ENCODE data around the gene WDR4. TPM values are rescaled to one million over a fixed set of nuclear protein-coding genes. Genes with fewer than 3 reads are reported as not detected.
"Not testable (repeated sequence)": the region's sequence is repeated elsewhere in the genome, so short reads cannot be mapped to it uniquely, and the experiment has no call there.

Gene WDR4
- total and polyA plus RNA-seq, 5 donors from 2014 or later: 5.7 to 18.4 (median 7.8) TPM

- not testable (repeated sequence) for H3K27me3 Mint-ChIP-seq; H3K27ac ChIP-seq (ENCODE audit: insufficient read depth, low read length, poor library complexity, severe bottlenecking); H3K4me3 ChIP-seq (ENCODE audit: low read depth, low read length); DNase-seq; H3K27me3 ChIP-seq (ENCODE audit: control insufficient read depth, insufficient read depth, low read length); H3K9me3 Mint-ChIP-seq; H3K27ac Mint-ChIP-seq; H3K9me3 ChIP-seq (ENCODE audit: control insufficient read depth in 2 of 2, low read length in 2 of 2); ATAC-seq (ENCODE audit: low read depth in 2 of 2)
- Mint-ChIP-seq H3K4me1 (peaks cover 18 to 34% (median 22%) of the 10 kb centered on the region in 4 donors), H3K36me3 (peaks cover 24% of the 10 kb centered on the region), H3K4me3 (peak overlapping the region in 2 of 4 donors; percentile 47 to 69)
- H3K36me3 ChIP-seq (ENCODE audit: control insufficient read depth, insufficient read depth, low read length): peaks cover 26% of the 10 kb centered on the region
- peaks cover 21% of the 10 kb centered on the region for H3K4me1 ChIP-seq (ENCODE audit: control insufficient read depth, insufficient read depth, low read length, poor library complexity, severe bottlenecking)
These were observed 3.5 kb downstream of the WDR4 start for GRCh38 chr21:42875811-42876210.

- Histone ChIP-seq H3K9me3 (ENCODE audit: control insufficient read depth in 2 of 2, low read length in 2 of 2) (no peaks in the 10 kb centered on the region), H3K27ac (ENCODE audit: insufficient read depth, low read length, poor library complexity, severe bottlenecking) (no peak overlapping the region), H3K4me1 (ENCODE audit: control insufficient read depth, insufficient read depth, low read length, poor library complexity, severe bottlenecking) (peaks cover 3% of the 10 kb centered on the region), H3K27me3 (ENCODE audit: control insufficient read depth, insufficient read depth, low read length) (no peaks in the 10 kb centered on the region), H3K4me3 (ENCODE audit: low read depth, low read length) (no peak overlapping the region), H3K36me3 (ENCODE audit: control insufficient read depth, insufficient read depth, low read length) (peaks cover 49% of the 10 kb centered on the region)
- DNase-seq: no peak
- H3K4me1 Mint-ChIP-seq: peaks cover 6 to 12% (median 8%) of the 10 kb centered on the region in 4 donors
- no peaks in the 10 kb centered on the region for H3K27me3 Mint-ChIP-seq
- peaks cover 28% of the 10 kb centered on the region for H3K36me3 Mint-ChIP-seq
- H3K4me3 Mint-ChIP-seq: peak overlapping the region in 1 of 4 donors; percentile 29
- H3K27ac Mint-ChIP-seq: peak overlapping the region in 1 of 3 donors; percentile 89
- no peaks in the 10 kb centered on the region for H3K9me3 Mint-ChIP-seq
- ATAC-seq (ENCODE audit: low read depth in 2 of 2): no peak
These were observed 6.2 kb downstream of the WDR4 start for GRCh38 chr21:42873096-42873495.

DNA sequence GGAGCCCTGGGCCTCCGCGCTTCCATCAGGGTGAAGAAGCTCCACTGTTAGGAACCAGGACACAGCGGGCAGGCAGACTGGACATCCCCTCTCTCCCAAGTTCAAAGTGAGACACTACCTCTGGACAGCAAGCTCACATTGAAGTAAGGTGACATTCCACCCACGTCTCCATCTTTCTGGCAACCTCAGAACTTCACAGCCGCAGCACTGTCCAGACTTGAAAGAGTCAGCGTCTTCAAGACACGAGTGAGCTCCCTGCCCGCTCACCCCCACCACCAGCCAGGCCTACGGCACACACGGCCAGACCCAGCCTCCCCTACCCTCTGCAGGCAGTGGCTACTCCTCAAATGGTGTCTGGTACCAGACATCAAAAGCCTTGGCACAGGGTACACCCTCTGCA, 11.1 kb downstream of the WDR4 start:
- H3K27ac Mint-ChIP-seq: no peak overlapping the region
- H3K27me3 ChIP-seq (ENCODE audit: control insufficient read depth, insufficient read depth, low read length): no peaks in the 10 kb centered on the region
- no peak overlapping the region for H3K27ac ChIP-seq (ENCODE audit: insufficient read depth, low read length, poor library complexity, severe bottlenecking)
- peaks cover 14% of the 10 kb centered on the region for H3K36me3 Mint-ChIP-seq
- no peaks in the 10 kb centered on the region for H3K9me3 Mint-ChIP-seq
- peaks cover 4 to 15% (median 8%) of the 10 kb centered on the region in 4 donors for H3K4me1 Mint-ChIP-seq
- no peaks in the 10 kb centered on the region for H3K9me3 ChIP-seq (ENCODE audit: control insufficient read depth in 2 of 2, low read length in 2 of 2)
- ATAC-seq (ENCODE audit: low read depth in 2 of 2): no peak
- no peak for DNase-seq
- no peak overlapping the region for H3K4me3 ChIP-seq (ENCODE audit: low read depth, low read length)
- H3K4me1 ChIP-seq (ENCODE audit: control insufficient read depth, insufficient read depth, low read length, poor library complexity, severe bottlenecking): no peaks in the 10 kb centered on the region
- no peak overlapping the region for H3K4me3 Mint-ChIP-seq
- H3K36me3 ChIP-seq (ENCODE audit: control insufficient read depth, insufficient read depth, low read length): peaks cover 59% of the 10 kb centered on the region
- no peaks in the 10 kb centered on the region for H3K27me3 Mint-ChIP-seq

DNA sequence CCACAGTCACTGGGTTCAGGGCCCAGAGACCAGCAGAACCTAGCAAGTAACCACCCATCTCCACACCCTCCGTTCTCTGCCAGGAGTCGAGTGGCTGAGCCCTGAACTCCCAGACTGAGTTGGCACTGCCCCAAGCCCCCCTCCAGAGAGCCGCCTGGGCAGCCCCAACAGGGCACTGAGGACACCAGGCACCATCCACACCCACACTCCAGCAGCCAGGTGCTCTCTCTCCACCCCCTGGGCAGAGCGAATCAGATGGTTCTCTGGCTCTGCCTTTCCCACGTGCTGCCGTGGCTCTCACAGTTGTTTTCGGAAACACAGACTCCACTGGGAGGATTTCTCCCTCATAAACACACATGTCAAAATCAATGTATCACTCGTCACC, 13.6 kb downstream of the WDR4 start:
- peaks cover 47% of the 10 kb centered on the region for H3K36me3 ChIP-seq (ENCODE audit: control insufficient read depth, insufficient read depth, low read length)
- no peak for ATAC-seq (ENCODE audit: low read depth in 2 of 2)
- H3K4me1 ChIP-seq (ENCODE audit: control insufficient read depth, insufficient read depth, low read length, poor library complexity, severe bottlenecking): no peaks in the 10 kb centered on the region
- H3K27ac Mint-ChIP-seq: no peak overlapping the region
- no peaks in the 10 kb centered on the region for H3K9me3 ChIP-seq (ENCODE audit: control insufficient read depth in 2 of 2, low read length in 2 of 2)
- H3K4me1 Mint-ChIP-seq: peaks cover 0 to 15% (median 5%) of the 10 kb centered on the region in 4 donors
- H3K27ac ChIP-seq (ENCODE audit: insufficient read depth, low read length, poor library complexity, severe bottlenecking): no peak overlapping the region
- H3K9me3 Mint-ChIP-seq: no peaks in the 10 kb centered on the region
- no peaks in the 10 kb centered on the region for H3K27me3 Mint-ChIP-seq
- no peak overlapping the region for H3K4me3 Mint-ChIP-seq
- no peak overlapping the region for H3K4me3 ChIP-seq (ENCODE audit: low read depth, low read length)
- H3K36me3 Mint-ChIP-seq: peaks cover 13% of the 10 kb centered on the region
- no peaks in the 10 kb centered on the region for H3K27me3 ChIP-seq (ENCODE audit: control insufficient read depth, insufficient read depth, low read length)
- DNase-seq: no peak

DNA sequence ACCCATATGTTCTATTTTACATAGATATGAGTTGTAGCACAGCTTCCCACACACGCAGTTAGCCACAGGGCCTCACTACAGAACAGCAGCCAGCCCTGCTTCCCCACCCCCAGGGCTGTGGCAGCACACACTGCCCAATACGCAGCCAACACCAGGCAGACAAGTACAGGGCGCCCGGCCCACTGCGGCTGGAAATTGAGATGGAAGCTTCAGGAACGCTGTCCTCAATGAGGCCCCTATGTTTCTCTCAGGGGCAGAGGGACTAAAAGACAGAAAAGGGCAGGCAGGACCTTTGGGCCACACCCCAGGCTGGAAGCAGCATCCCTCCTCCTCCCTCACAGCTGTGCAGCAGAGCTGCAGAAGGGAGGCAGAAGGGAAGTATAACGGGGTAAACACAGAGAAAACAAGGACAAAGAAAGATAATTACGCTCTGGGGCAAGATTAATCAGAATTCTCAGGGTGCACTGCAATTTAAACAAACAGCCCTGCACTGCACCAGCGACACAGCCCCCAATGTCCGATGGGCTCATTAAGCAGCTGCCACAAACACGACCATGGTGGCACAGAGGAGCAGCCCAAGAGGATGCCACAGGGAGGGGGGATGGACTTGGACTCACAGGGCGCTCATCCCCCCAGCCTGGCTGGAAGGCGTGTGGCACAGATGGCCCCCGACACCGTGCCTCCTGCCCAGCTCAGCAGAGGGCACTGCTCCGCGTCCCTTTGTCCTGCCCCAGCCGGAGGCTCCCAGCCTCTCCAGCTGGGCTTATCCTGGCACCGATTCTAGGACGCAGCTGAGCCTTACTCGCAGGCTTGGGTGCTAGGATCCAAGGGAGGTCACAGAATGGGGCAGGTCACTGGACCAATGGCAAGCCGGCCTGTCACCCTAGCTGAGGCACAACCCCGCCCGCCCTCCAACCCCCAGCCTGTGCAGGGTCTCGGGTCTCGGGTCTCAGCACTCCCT, 14.2 kb downstream of the WDR4 start:
- peaks cover 49% of the 10 kb centered on the region for H3K36me3 ChIP-seq (ENCODE audit: control insufficient read depth, insufficient read depth, low read length)
- DNase-seq (no peak), ATAC-seq (ENCODE audit: low read depth in 2 of 2) (no peak)
- no peak overlapping the region for H3K4me3 ChIP-seq (ENCODE audit: low read depth, low read length)
- Mint-ChIP-seq H3K27me3 (no peaks in the 10 kb centered on the region), H3K36me3 (peaks cover 11% of the 10 kb centered on the region), H3K4me3 (peak overlapping the region in 1 of 4 donors; percentile 21), H3K9me3 (no peaks in the 10 kb centered on the region), H3K27ac (peak overlapping the region in 2 of 3 donors; percentile 45 to 50), H3K4me1 (peaks cover 0 to 15% (median 4%) of the 10 kb centered on the region in 4 donors)
- no peaks in the 10 kb centered on the region for H3K4me1 ChIP-seq (ENCODE audit: control insufficient read depth, insufficient read depth, low read length, poor library complexity, severe bottlenecking)
- no peaks in the 10 kb centered on the region for H3K9me3 ChIP-seq (ENCODE audit: control insufficient read depth in 2 of 2, low read length in 2 of 2)
- no peaks in the 10 kb centered on the region for H3K27me3 ChIP-seq (ENCODE audit: control insufficient read depth, insufficient read depth, low read length)
- no peak overlapping the region for H3K27ac ChIP-seq (ENCODE audit: insufficient read depth, low read length, poor library complexity, severe bottlenecking)

- Histone ChIP-seq H3K36me3 (ENCODE audit: control insufficient read depth, insufficient read depth, low read length) (peaks cover 49% of the 10 kb centered on the region), H3K27ac (ENCODE audit: insufficient read depth, low read length, poor library complexity, severe bottlenecking) (no peak overlapping the region), H3K9me3 (ENCODE audit: control insufficient read depth in 2 of 2, low read length in 2 of 2) (no peaks in the 10 kb centered on the region), H3K27me3 (ENCODE audit: control insufficient read depth, insufficient read depth, low read length) (no peaks in the 10 kb centered on the region), H3K4me1 (ENCODE audit: control insufficient read depth, insufficient read depth, low read length, poor library complexity, severe bottlenecking) (no peaks in the 10 kb centered on the region), H3K4me3 (ENCODE audit: low read depth, low read length) (no peak overlapping the region)
- Mint-ChIP-seq H3K9me3 (no peaks in the 10 kb centered on the region), H3K27me3 (no peaks in the 10 kb centered on the region), H3K4me1 (peaks cover 0 to 15% (median 4%) of the 10 kb centered on the region in 4 donors), H3K36me3 (peaks cover 8% of the 10 kb centered on the region), H3K4me3 (no peak overlapping the region), H3K27ac (peak overlapping the region in 1 of 3 donors; percentile 50)
- DNase-seq: no peak
- no peak for ATAC-seq (ENCODE audit: low read depth in 2 of 2)
These were observed 15.1 kb downstream of the WDR4 start for GRCh38 chr21:42864286-42864685.

GRCh38 chr21:42863504-42863870, 15.9 kb downstream of the WDR4 start:
- H3K36me3 Mint-ChIP-seq: peaks cover 13% of the 10 kb centered on the region
- Histone ChIP-seq H3K27me3 (ENCODE audit: control insufficient read depth, insufficient read depth, low read length) (no peaks in the 10 kb centered on the region), H3K36me3 (ENCODE audit: control insufficient read depth, insufficient read depth, low read length) (peaks cover 48% of the 10 kb centered on the region), H3K27ac (ENCODE audit: insufficient read depth, low read length, poor library complexity, severe bottlenecking) (no peak overlapping the region), H3K4me1 (ENCODE audit: control insufficient read depth, insufficient read depth, low read length, poor library complexity, severe bottlenecking) (no peaks in the 10 kb centered on the region), H3K9me3 (ENCODE audit: control insufficient read depth in 2 of 2, low read length in 2 of 2) (no peaks in the 10 kb centered on the region), H3K4me3 (ENCODE audit: low read depth, low read length) (no peak overlapping the region)
- H3K27ac Mint-ChIP-seq: no peak overlapping the region
- H3K27me3 Mint-ChIP-seq: no peaks in the 10 kb centered on the region
- ATAC-seq (ENCODE audit: low read depth in 2 of 2): no peak
- H3K4me3 Mint-ChIP-seq: peak overlapping the region in 1 of 4 donors; percentile 61
- no peaks in the 10 kb centered on the region for H3K9me3 Mint-ChIP-seq
- H3K4me1 Mint-ChIP-seq: peaks cover 0 to 17% (median 7%) of the 10 kb centered on the region in 4 donors
- DNase-seq: no peak
